Germinal center (tissue), 1 donor: ENCODE results near the gene HERC3.

Experiments
- DNase-seq: peaks from one replicate; pipeline ENCODE4 v3.0.0; 2012; ENCODE audit warnings: mixed read lengths, low spot score

Gene HERC3

DNA sequence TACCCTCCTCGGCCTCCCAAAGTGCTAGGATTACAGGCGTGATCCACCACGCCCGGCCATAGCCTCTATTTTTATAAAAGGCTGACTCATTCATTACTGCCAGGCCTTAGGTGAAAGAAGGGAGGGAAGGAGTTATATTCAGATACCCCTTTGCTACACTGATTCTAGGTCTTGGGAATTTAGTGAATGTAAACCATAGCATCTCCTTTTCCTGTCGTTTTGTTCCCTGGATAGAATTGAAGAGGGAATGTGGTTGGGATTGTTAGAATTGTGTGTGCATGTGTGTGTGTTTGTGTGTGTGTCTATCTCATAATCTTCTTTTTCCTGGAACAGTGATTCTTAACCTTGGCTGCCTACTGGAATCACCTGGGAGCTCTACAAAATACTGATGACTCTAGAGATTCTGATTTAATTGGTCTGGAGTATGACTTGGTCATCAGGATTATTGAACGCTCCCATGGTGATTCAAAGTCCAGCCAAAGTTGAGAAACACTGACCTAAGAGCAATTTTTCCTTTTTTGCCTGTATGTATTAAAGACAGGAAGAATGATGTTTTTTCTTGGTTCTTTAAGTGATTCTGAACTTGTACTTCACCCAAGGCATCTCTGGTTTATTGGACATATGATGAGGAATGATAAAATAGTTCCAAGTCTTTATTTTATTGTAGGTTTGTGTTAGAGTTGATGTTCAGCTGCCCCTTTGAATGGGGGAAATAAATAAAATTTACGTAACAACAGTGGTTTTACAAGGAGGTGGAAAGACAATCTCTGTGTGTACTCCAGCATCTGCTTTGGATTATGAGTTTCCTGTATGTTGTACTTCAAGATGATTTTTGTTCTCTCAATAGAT lies 68.4 kb downstream of the HERC3 start:
- no peak for DNase-seq

DNA sequence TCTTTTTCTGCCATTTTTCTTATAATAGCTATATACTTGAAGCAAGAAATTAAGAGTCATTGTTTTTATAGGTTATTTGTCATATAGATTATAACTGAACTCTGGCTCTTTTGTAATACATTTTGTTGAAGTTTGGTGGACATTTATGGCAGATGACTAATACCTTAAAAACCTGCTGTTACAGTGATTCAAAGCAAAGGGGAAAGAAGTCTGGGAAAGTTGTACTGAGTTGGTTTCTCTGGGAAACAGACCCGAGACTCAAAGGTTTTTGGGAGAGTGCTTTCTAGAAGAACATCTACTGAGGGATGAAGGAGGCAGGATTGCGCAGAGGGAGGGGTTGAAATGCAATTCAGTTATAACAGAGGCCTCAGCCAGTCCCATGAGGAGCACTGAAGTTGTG lies 69.5 kb downstream of the HERC3 start:
- DNase-seq, result no peak

DNA sequence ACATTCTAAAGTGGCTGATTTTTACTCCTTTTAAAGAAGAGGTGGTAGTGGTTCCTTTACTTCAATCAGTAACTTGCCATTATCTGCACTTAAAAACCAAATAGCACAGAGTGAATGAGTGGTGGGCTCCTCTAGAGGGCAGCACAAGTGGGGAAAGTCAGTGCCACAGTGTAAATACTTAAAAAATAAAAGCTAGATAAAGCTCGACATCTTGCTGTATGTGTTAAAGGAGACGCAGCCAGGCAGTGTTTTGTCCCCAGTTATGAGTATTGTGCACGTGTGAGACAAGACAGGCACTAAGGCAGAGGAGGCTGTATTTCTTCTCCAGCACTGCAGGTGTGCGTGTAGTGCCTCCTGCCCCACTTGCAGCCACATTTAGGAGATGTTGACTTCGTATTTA lies 80.7 kb downstream of the HERC3 start:
- DNase-seq, result no peak

DNA sequence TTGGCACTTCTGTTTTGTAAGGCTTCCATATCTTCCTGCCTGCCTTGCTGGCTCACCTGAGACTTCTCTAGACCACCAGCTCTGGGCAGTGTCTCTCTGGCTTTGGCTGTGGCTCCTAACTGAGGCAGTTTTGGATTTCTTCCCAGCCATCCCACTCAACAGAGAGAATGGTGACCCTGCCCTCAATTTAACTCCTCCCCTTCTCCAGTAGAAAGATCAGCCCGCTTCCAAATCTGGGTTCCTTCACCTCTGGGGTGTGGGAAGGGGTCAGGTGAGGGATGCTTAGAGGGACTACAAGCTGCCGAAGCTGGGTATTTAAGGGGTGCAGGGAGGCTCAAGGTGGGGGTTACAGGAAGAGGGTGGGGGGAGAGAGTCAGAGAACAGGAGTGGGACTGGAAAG lies 81.6 kb downstream of the HERC3 start:
- DNase-seq, result no peak

DNA sequence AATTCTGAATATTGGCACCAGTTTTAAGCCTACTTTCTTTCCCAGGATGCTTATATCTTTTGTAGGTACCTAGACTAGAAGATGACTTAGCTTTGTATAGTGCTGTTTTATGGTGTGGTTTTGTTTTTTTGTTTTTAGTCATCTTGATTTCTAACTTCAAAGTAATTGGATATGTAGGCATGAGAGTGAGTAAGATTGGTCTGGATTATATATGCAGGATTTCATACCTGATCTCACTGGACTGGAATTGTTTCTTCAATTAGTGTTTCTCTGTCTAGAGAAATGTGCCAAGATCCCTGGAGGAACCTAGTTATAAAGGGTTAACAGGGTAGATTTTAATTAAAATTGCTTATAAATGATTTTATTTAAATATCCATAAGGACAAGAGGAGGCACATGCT lies 82.3 kb downstream of the HERC3 start:
- DNase-seq, result no peak

DNA sequence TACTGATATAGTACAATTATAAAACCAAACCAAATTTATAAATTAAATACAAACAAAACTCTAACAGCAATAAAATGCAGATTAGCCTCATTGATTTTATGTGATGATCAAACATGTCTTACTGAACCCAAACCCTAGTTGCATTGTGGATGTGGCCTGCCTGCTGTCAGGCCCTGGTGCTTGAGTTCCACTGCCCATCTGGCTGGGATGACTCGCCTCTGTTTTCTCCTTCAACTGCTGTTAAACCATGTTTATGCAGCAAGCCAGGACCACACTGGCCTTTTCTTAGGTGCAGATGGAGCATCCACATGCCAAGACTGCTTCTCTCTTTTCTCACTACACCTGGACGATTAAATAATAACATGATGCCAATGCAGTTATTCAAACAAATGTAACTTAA lies 82.7 kb downstream of the HERC3 start:
- no peak for DNase-seq

DNA sequence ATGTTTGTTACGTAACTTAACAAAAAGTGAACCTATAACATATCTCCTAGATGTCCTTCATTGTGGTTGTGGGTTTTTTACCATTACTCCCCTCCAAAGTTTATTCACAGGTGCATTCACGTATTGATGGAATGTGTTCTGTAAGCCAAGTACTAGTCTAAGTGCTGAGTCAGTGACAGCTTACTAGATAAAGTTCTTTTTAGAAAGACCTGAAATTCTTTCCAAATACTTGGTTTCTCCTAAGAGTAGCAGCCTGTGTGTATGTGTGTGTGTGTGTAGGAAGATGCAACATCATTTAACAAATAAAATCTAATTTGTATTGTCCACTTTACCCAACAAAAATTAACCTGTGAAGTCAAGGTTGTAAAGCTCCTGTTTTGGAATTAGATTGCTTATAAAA lies 83.3 kb downstream of the HERC3 start:
- DNase-seq, result no peak

DNA sequence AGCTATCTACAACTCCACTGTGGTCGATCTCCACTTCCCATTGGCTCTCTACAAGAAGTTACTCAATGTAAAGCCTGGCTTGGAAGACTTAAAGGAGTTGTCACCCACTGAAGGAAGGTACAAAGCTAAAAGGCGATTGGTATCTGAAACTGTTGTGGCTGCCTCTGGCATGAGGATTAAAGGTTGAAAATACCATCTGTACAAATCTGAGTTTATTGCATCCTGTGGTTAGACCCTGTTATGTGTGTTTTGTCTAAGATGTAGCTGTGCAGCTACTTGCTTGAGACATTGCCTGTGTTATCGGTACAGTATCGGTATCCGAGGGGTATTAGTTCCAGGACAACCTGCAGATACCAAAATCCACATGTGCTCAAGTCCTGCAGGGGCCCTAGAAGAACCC lies 88.9 kb downstream of the HERC3 start:
- no peak for DNase-seq

DNA sequence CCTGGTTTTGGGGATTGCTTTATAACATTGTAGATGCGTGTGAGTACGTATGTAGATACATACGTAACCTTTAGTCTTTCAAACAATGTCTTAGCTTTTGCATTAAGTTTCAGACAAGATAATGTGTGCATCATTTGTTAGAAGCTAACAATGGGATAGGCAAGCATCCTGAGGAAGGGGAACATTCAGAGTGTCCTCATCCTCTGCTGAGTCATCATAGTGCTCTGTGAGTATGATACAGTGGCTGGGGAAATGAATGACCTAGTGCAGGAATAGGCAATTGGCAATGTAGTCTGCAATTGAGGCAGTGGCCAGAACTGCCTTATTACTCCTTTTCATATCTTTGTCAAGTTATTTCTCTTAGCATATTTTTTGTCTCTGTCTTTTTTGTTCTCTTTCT lies 98.1 kb downstream of the HERC3 start:
- DNase-seq, result no peak

DNA sequence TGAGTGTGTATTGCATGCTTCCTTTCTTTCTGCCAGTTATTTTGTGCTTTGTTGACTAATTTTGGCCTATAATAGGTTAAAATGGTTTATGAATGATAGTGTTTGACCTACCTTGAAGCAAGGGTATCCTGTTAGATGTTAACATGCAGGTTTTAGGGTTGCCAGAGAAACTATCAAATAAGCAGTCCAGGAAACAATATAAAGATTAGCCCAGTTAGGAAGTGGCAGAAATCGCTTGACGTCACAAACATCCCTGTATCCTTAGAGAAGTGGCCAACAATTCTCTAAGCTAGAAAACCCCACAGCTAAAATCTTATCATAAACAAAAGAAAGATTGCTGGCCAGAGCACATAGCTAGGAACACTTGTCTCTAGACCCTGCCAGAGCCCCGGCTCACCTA lies 101.5 kb downstream of the HERC3 start:
- DNase-seq, result no peak

DNA sequence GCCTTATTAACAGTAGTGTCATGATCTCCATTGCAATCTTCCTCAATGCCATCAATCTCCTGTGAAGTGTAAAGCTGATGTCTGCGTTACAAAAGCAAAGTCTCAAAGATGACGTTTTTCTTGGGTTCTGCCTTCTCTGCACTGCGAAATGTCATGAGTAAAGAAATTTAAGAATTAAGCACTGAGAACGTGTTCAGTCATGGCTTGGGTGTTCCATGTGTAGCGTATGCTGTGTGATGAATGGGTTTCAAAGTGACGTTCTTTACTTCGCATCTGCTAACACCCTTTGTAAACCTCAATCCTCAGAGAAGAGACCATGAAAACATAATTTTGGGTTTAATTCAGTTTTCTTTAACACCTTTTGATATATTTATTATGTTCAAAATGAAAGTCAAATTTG lies 104.3 kb downstream of the HERC3 start:
- no peak for DNase-seq

DNA sequence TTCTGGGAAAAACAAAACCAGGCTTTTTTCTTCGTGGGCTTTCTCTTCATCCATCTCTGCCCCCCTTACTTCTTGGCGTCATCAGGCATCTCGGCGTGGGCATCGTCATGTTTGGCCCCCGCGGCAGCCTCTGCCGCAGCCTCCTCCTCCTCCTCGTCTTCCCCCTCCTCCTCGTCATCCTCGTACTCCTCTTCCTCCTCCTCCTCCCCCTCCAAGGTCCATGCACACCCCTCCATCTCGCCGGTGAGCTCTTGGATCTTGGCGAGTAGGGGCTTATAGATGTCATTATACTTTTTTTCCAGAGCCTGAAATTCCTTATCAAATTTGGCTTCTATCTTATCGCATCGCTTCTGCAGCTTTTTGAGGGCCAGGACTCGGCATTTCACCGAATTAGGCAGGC lies 104.9 kb downstream of the HERC3 start:
- DNase-seq, result no peak

DNA sequence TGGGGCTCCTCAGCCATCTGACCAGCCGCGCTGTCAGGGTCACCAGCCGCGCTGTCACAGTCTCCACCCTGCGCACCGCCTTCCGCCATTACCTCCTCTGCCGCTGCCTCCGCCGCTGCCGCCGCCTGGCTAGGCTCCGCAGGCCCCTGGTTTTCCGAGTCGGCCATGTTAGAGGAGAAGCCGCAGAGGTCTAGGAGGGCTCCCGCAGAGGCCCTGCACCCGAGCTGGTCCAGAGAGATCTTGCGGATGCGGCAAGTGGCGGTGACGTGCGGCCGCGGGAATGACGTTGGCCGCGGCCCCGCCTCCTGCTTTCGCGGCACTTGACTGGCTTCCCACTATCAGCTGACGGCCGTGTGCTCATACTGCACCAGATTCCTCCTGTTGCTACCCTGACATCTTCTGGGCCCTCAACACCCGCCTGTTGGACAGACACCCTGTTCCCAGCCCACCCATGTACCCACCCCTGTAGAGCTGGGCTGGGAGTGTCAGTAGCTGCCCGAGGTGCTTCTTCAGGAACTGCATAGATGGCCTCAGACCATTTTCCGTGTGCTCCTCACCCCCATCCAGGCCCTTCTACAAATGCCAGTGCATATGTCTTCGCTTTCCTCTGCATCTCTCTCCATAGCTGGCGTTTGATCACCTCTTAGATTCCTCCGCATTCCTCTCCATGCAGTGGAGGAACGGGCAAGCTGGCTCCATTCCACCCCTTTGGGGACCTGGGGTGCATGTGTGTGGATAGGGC lies 105.5 kb downstream of the HERC3 start, which contains the start of gene NAP1L5:
Gene NAP1L5 (minus strand): TSS at position 242 of the 742 bp plus-strand sequence. CDS start 75 bp downstream, at position 167.
- DNase-seq, result peak; percentile 50

DNA sequence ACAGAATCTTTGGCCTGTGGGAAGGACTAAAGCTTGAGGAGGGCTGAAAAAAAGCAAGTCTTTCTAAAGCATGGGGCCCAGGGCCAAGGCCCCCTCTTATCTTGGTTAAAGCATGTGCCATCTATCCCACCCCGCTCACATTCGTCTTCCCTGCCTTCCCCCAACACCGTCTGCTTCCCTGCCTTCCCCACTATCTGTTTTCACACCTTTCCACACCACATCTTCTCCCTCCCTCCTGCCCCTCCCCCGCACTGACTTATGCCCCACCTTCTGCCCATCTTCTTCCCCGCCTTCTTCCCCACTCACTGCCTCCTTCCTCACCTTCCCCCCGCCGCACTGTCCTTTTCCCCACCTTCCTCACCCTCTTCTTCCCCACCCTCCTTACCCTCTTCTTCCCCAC lies 106.2 kb downstream of the HERC3 start:
- no peak for DNase-seq

DNA sequence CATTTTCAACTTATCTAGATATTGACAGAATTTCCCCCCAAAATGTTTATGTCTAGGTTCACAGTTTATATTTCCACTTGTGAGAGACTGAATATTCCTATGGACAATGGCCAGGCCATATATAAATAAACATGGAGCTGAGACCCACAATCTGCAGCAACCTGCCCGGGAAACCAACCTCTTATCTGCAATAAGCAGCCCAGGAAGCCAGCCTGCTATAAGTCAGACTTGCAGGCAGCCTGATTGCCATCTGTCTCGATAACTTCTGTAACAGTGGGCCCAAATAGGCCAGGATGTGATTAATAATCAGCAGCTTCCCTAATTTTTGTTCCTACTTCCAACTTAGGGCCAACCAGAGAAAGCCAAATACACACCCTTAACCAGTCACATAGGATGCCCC lies 110.5 kb downstream of the HERC3 start:
- no peak for DNase-seq

DNA sequence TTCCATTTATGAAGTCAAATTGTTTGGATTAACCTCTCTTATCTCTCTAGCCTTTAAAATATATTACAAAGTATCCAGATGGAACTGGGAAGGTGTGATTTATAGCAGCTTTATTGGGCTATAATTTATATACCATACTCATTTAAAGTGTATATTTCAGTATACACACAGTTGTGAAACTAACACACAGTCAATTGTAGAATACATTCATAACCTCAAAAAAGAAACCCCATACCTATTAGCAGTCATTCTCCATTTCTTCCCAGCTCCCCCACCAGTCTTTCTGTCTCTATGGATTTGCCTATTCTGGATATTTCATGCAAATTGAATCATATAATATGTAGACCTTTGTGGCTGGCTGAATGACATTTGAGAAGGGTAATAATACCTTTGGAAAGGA lies 112.9 kb downstream of the HERC3 start:
- no peak for DNase-seq

DNA sequence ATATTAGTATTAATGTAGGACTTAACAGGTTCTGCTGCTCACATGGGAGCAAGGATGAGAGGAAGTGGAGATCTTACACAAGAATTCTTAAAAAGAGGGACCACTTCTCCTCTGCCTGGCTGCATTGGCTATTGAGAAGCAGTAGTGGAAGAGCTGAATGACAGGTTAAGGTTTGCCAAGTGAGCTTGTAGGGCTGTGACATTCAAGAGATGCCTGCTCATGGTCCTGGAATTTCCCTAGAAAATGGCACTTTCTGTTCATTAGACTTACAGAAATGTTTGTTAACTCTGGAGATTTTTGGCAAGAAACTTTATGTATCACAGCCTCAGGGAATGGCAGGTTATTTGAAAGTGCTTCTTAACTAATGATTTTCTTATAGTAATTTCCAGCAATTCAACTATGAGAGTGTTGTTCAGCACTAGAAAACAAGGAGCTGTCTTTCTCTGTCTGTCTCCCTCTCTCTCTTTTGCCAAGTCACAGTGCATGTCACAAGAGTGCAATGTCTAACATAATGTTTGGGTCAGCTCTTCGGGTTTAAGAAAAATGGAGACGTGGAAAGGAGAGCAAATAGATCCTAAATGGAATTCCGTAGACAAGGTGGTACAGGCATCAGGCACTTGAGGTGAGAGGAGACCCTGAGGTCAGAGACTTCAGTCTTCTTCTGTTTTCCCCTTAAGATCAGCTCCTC lies 113.7 kb downstream of the HERC3 start:
- DNase-seq, result no peak

DNA sequence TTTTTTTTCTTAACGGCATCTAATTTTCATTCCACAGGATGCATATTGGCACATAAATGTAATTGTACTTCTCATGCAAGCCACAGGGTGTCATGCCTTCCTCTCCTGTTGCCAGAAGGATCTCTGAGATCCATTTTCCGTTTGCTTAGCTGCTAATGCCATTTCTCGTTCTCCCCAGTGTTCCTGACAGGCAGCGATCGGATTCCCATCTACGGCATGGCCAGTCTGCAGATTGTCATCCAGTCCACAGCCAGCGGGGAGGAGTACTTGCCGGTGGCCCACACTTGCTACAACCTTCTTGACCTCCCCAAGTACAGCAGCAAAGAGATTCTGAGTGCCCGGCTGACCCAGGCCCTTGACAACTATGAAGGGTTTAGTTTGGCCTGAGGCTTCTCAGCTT lies 114.3 kb downstream of the HERC3 start:
- DNase-seq, result no peak

DNA sequence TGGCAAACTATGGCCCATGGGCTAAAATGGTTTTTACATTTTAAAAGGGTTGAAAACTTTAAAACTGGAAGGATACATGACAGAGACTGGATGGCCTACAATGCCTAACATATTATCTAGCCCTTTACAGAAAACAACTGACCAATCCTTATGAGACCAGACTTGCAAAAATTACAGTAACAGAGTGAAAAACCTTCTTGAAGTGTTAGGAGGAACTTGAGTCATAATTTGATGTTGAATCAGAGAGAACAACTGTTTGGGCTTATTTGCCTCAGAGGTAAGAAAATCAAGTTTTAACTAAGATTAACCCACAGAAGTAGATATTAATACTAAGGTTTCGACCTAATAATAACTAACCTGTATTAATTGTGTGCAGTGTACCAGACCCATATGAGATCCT lies 117.7 kb downstream of the HERC3 start:
- no peak for DNase-seq

DNA sequence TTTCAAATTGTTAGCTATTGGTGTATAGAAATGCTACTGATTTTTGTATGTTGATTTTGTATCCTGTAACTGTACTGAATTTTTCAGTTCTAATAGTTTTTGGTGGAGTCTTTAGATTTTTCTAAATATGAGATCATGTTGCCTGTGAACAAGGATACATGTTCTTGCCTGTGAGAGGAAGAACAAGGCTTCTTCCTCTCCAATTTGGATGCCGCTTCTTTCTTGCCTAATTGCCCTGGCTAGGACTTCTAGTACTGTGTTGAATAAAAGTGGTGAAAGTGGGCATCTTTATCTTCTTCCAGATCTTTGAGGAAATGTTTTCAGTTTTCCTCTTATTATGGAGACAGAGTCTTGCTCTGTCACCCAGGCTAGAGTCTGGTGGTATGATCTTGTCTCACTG lies 121.5 kb downstream of the HERC3 start:
- no peak for DNase-seq

DNA sequence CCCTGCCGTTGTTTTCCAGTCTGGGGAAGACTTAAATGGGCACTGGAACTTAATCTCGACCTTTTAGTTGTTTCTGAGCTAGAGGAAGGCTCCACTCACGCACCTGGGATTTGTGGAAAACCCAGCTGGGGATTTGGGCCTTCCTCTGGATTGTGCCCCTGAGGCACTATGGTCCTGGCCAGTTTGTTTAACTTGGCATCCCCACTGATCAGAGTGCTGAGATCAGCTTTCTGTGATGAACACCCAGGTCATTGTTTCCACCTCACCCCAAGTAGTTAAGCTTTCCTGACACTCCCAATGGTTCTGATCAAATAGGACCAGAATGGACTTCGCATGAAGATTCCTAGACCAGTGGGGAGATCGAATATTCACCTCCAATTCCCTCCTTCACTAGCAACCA lies 125.8 kb downstream of the HERC3 start:
- no peak for DNase-seq

DNA sequence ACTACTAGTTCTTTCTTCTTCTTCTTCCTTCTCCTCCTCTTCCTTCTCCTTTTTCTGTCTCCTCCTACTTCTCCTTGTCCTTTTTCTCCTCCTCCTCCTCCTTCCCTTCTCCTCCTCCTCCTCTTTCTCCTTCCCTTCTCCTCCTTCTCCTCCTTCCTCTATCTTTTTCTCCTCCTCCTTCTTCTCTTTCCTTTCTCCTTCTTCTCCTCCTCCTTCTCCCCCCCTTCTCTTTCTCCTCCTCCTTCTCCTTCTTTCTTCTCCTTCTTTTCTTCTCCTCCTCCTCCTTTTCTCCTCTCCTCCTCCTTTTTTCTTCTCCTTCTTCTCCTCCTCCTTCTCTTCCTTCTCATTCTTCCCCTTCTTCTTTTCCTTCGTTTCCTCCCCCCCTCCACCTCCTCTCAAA lies 127.1 kb downstream of the HERC3 start:
- DNase-seq, result no peak
